IPS-15b (cell line): Measurements from ENCODE around the gene SNX19.
"Not testable (repeated sequence)": the region's sequence is repeated elsewhere in the genome, so short reads cannot be mapped to it uniquely, and the experiment has no call there.

Experiments
- H3K27me3 ChIP-seq: one replicate; pipeline ENCODE4 v1.6.1; 2013; ENCODE audit warnings: low read length; ENCODE audit not compliant: control insufficient read depth, insufficient read depth
- H3K36me3 ChIP-seq: one replicate; pipeline ENCODE4 v1.6.1; 2013; ENCODE audit warnings: low read length; ENCODE audit not compliant: control insufficient read depth, insufficient read depth
- H3K4me1 ChIP-seq: one replicate; pipeline ENCODE4 v1.6.1; 2013; ENCODE audit warnings: mild to moderate bottlenecking, low read length; ENCODE audit not compliant: control insufficient read depth, insufficient read depth
- H3K4me3 ChIP-seq: one replicate; pipeline ENCODE4 v1.5.1; 2013; ENCODE audit warnings: low read depth, low read length
- H3K9ac ChIP-seq: one replicate; pipeline ENCODE4 v1.6.1; 2013; ENCODE audit warnings: low read depth, mild to moderate bottlenecking, low read length
- H3K9me3 ChIP-seq: one replicate; pipeline ENCODE4 v1.6.1; 2013; ENCODE audit warnings: mild to moderate bottlenecking, low read length; ENCODE audit not compliant: control insufficient read depth, insufficient read depth

SNX19 gene

GRCh38 chr11:130916238-130916855 lies at the start of gene SNX19:
Gene SNX19, minus strand, starts transcription at chr11:130916479. Its CDS starts 540 bp downstream, at chr11:130915939.
- Histone ChIP-seq H3K27me3 (peaks cover 16% of the 10 kb centered on the region), H3K4me3 (peak within 1 kb of the TSS; percentile 62), H3K9ac (peak within 1 kb of the TSS; percentile 62)

GRCh38 chr11:130964058-130964792 lies 47.9 kb upstream of the SNX19 start:
- Histone ChIP-seq H3K4me1 (no peaks in the 10 kb centered on the region), H3K9me3 (no peaks in the 10 kb centered on the region), H3K9ac (no peak overlapping the region), H3K4me3 (no peak overlapping the region), H3K27me3 (no peaks in the 10 kb centered on the region), H3K36me3 (no peaks in the 10 kb centered on the region)

More at GRCh38 chr11:130916238-130916855, at the start of gene SNX19:
- Histone ChIP-seq H3K9me3 (no peaks in the 10 kb centered on the region), H3K36me3 (peaks cover 6% of the 10 kb centered on the region), H3K4me1 (no peaks in the 10 kb centered on the region)

- Histone ChIP-seq H3K36me3 (no peaks in the 10 kb centered on the region), H3K9me3 (no peaks in the 10 kb centered on the region), H3K4me1 (peaks cover 3% of the 10 kb centered on the region), H3K9ac (no peak overlapping the region), H3K27me3 (peaks cover 2% of the 10 kb centered on the region), H3K4me3 (no peak overlapping the region)
Measured at GRCh38 chr11:130947889-130948288, 31.6 kb upstream of the SNX19 start.

- H3K27me3 ChIP-seq: peaks cover 2% of the 10 kb centered on the region
- no peak overlapping the region for H3K9ac ChIP-seq
- H3K4me1 ChIP-seq: peaks cover 3% of the 10 kb centered on the region
- no peaks in the 10 kb centered on the region for H3K36me3 ChIP-seq
- no peaks in the 10 kb centered on the region for H3K9me3 ChIP-seq
- no peak overlapping the region for H3K4me3 ChIP-seq
Measured at GRCh38 chr11:130947481-130947880, 31.2 kb upstream of the SNX19 start.

GRCh38 chr11:130947058-130947457 lies 30.8 kb upstream of the SNX19 start:
- Histone ChIP-seq H3K36me3 (no peaks in the 10 kb centered on the region), H3K27me3 (peaks cover 2% of the 10 kb centered on the region), H3K9me3 (no peaks in the 10 kb centered on the region), H3K4me1 (peaks cover 3% of the 10 kb centered on the region), H3K4me3 (no peak overlapping the region), H3K9ac (no peak overlapping the region)

GRCh38 chr11:130945896-130946295 lies 29.6 kb upstream of the SNX19 start:
- Histone ChIP-seq H3K4me3 (no peak overlapping the region), H3K27me3 (peaks cover 2% of the 10 kb centered on the region), H3K4me1 (peaks cover 2% of the 10 kb centered on the region), H3K36me3 (no peaks in the 10 kb centered on the region), H3K9me3 (no peaks in the 10 kb centered on the region), H3K9ac (no peak overlapping the region)

GRCh38 chr11:130940706-130941105 lies 24.4 kb upstream of the SNX19 start:
- Histone ChIP-seq H3K4me1 (no peaks in the 10 kb centered on the region), H3K9me3 (no peaks in the 10 kb centered on the region), H3K27me3 (no peaks in the 10 kb centered on the region), H3K4me3 (no peak overlapping the region), H3K9ac (no peak overlapping the region), H3K36me3 (no peaks in the 10 kb centered on the region)

- Histone ChIP-seq H3K36me3 (no peaks in the 10 kb centered on the region), H3K27me3 (no peaks in the 10 kb centered on the region), H3K9ac (no peak overlapping the region), H3K4me1 (no peaks in the 10 kb centered on the region), H3K9me3 (no peaks in the 10 kb centered on the region), H3K4me3 (no peak overlapping the region)
Measured at GRCh38 chr11:130937051-130937450, 20.8 kb upstream of the SNX19 start.

- no peaks in the 10 kb centered on the region for H3K4me1 ChIP-seq
- H3K4me3 ChIP-seq: no peak overlapping the region
- H3K36me3 ChIP-seq: no peaks in the 10 kb centered on the region
- H3K9me3 ChIP-seq: no peaks in the 10 kb centered on the region
- H3K9ac ChIP-seq: no peak overlapping the region
- no peaks in the 10 kb centered on the region for H3K27me3 ChIP-seq
Measured at GRCh38 chr11:130932086-130932712, 15.9 kb upstream of the SNX19 start.

- H3K4me3 ChIP-seq: no peak overlapping the region
- H3K9me3 ChIP-seq: no peaks in the 10 kb centered on the region
- no peaks in the 10 kb centered on the region for H3K36me3 ChIP-seq
- H3K27me3 ChIP-seq: no peaks in the 10 kb centered on the region
- no peak overlapping the region for H3K9ac ChIP-seq
- H3K4me1 ChIP-seq: no peaks in the 10 kb centered on the region
Measured at GRCh38 chr11:130924750-130925149, 8.5 kb upstream of the SNX19 start.

GRCh38 chr11:130920612-130921011 lies 4.3 kb upstream of the SNX19 start:
- not testable (repeated sequence) for H3K36me3 ChIP-seq, H3K4me1 ChIP-seq, H3K4me3 ChIP-seq, H3K9ac ChIP-seq, H3K9me3 ChIP-seq
- H3K27me3 ChIP-seq: peaks cover 16% of the 10 kb centered on the region

- Histone ChIP-seq H3K4me3 (no peak overlapping the region), H3K9ac (no peak overlapping the region), H3K4me1 (no peaks in the 10 kb centered on the region), H3K36me3 (peaks cover 6% of the 10 kb centered on the region), H3K9me3 (no peaks in the 10 kb centered on the region), H3K27me3 (peaks cover 16% of the 10 kb centered on the region)
Measured at GRCh38 chr11:130918081-130918480, 1.8 kb upstream of the SNX19 start.
